Measurements from ENCODE around the gene SLC22A1.

Gene SLC22A1

DNA sequence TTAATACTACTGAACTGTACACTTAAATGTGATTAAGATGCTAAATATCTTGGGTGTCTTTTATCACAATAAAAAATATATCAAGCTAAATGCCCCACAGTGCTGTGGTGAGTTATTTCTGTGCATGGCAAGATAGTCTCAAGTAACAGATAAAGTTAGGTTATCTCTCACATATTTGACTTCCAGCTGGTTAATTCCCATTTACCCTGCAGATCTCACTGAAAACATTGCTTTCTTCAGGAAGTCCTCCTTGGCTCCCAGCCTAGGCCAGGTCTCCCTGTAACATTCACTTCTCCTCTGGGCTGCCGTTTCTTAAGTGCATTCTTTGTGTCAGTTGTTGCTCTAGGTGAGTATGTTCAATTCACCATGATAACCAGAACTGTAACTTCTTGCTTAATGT, 59.1 kb downstream of the SLC22A1 start:
- DNase-seq, result no peak

DNA sequence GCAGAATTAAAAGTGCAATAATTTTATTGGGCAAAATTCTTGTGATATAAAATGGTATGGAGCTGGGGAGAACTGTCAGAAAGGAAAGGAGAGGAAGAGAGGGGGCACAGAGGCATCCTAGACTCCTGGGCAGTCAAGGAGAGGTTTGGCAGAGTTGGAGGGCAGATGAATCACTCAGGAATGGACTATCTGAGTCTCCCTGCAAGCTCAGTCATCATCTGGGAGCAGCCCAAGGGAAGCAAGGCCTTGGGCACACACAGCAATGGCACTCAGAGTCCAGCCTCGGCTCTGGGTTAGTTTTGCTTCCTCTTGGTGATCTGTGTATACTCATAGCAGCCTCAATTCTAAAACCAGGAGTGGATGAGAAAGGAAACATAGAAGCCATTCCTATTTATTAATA, 67.2 kb downstream of the SLC22A1 start:
- DNase-seq, result no peak

- DNase-seq, result no peak
These were observed 68.5 kb downstream of the SLC22A1 start for GRCh38 chr6:160190081-160190480.

- no peak for DNase-seq
These were observed 69.4 kb downstream of the SLC22A1 start for GRCh38 chr6:160190973-160191372.

DNA sequence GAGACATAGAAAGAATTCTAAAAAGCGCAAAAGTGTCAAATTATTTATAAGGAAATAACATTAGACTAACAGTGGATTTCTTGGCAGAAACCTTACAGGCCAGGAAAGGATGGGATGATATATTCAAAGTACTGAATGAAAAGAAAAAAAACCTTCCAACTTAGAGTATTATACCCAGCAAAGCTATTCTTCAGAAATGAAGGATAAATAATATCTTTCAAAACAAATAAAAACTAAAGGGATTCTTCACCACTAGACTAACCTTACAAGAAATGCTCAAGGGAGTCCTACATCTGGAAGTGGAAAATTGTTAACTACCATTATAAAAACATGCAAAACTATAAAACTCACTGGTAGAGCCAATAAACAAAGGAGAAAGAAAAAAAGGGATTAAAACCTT, 71.2 kb downstream of the SLC22A1 start:
- DNase-seq, result no peak

- DNase-seq, result no peak
These were observed 73.2 kb downstream of the SLC22A1 start for GRCh38 chr6:160194808-160195207.

DNA sequence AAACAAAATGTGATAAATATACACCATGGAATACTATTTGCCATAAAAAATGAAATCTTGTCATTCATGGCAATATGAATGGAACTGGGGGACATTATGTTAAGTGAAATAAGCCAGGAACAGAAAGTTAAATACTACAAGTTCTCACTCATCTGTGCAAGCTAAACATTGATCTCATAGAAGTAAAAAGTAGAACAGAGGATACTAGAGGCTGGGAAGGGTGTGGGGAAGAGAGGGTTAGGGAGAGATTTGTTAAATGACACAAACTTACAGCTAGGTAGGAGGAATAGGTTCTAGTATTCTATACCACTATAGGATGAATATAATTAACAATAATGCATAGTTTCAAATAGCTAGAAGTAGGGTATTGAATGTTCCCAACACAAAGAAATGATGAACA, 76.0 kb downstream of the SLC22A1 start:
- DNase-seq, result no peak

DNA sequence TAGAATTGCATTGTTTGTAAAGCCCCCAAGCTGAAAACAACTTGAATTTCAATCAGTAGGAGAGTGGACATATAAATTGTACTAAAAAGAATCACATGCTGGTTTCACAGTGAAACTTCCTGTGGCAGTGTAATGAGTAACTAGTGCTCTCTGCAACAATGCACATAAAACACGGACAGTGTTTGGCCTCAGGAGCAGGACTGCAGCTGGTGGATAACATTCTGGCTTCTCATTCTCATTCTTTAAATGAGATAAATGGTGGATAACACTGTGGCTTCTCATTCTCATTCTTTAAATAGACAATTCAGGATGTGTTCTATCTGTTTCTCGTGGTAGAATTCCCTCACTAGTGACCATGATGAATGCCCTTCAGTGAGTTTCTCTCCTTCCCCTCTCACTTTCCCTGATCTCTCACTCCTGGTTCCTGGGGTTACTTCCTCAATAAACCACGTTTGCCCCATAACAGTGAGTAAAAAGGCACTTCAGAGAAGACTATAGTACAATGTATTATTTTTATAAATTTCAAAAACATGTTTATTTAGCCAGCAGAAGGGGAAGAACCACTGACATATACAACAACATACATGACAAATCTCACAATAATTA, 77.1 kb downstream of the SLC22A1 start:
- DNase-seq, result no peak

DNA sequence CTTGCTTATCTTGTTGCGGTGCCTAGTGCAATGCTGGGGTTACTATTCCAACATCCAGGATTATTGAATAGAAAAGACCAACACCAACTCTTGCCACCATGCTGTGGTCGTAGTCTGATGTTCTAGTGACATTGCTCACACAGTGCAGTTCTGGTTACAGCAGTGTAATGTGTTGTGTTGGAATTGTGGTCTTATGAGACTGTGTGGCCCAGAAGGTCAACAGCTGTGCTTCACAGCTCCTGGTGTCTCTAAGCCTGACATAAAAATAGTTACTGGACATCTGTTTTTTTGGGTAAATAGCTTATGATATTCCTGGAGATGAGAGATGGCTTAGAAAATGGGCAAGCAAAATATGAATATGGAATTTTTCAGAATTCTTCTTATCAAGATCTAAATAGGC, 79.4 kb downstream of the SLC22A1 start:
- DNase-seq, result no peak

DNA sequence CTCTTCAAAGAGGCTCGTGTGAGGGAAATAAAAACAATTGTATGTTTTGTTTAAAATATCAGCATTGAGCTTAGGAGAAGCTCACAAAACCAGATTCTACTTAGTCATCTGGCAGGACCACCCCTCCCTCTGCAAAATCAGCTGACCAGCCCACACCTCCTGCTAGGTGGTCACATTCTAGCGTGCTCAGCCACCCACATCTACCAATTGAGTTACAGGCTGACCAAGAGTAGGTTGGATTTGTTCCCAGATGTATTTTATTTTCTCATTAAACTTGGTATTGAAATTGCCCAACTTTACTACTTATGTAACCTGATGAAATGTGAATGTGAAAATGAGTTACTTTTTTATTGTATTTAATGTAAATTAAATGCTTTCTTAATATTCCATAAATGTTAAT, 80.8 kb downstream of the SLC22A1 start:
- DNase-seq, result no peak

DNA sequence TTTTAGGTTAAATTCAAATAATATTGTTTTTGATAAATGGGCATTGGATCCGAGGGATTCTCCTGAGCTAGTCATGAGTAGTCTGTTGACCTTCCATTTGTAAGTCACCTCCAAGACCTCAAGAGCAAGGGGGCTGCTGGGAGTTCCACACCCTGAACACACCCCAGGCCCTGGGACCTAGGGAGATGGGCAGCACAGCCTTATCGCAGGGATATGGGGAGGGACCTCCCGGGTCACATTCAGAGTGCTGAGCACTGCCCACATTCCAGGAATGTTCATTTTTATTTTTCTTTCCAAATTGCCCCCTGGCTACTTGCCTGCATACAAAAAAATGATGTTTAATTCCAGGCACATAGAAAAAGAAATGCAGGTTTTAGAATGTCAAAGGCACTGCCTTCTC, 81.5 kb downstream of the SLC22A1 start:
- no peak for DNase-seq

- no peak for DNase-seq
These were observed 81.9 kb downstream of the SLC22A1 start for GRCh38 chr6:160203522-160203921.

- no peak for DNase-seq
These were observed 82.3 kb downstream of the SLC22A1 start for GRCh38 chr6:160203953-160204352.

- DNase-seq, result no peak
These were observed 83.1 kb downstream of the SLC22A1 start for GRCh38 chr6:160204710-160205109.

- no peak for DNase-seq
These were observed 86.0 kb downstream of the SLC22A1 start for GRCh38 chr6:160207618-160208017.
